Esophagus muscularis mucosa (tissue), 4 donors: ENCODE results near the gene SNAP47. TPM values are rescaled to one million over a fixed set of nuclear protein-coding genes. Genes with fewer than 3 reads are reported as not detected.
A peak's percentile ranks its signal among the peaks of the same experiment; 100 is the strongest.

Experiments used
- DNase-seq: peaks from one replicate; pipeline ENCODE4 v3.0.0-alpha.2; 2017; ENCODE audit errors: extremely low spot score
- H3K27ac ChIP-seq, 4 donors: fragments of 200-600 bp; sonication (generic); replicated peaks in 1 of 4; 1 replicate in 3 of 4; 2 replicates in 1 of 4; pipeline ENCODE4 v1.5.1; 2016 to 2019; ENCODE audit warnings: mild to moderate bottlenecking in 1 of 4
- H3K27me3 ChIP-seq, 4 donors: fragments of 200-600 bp; sonication (generic); one replicate each; pipeline versions ENCODE4 v1.5.1 to v1.6.0; 2016 to 2019
- H3K36me3 ChIP-seq, 4 donors: fragments of 200-600 bp; sonication (generic); one replicate each; pipeline ENCODE4 v1.5.1; 2016 to 2019
- H3K4me1 ChIP-seq, 4 donors: fragments of 200-600 bp; sonication (generic); one replicate each; pipeline ENCODE4 v1.5.1; 2016 to 2019
- H3K4me3 ChIP-seq, 4 donors: fragments of 200-600 bp; sonication (generic); 1 replicate in 2 of 4; 2 replicates in 2 of 4; pipeline ENCODE4 v1.5.1; 2016 to 2019; ENCODE audit warnings: mild to moderate bottlenecking in 4 of 4, moderate library complexity in 1 of 4
- H3K9me3 ChIP-seq, 4 donors: fragments of 200-600 bp; sonication (generic); 1 replicate in 3 of 4; 2 replicates in 1 of 4; pipeline ENCODE4 v1.5.1; 2016 to 2019
- CTCF ChIP-seq, 3 experiments: fragments of 200-600 bp in 2 of 3; fragments of 450-650 bp in 1 of 3; sonication (generic) in 2 of 3; IDR thresholded peaks; one replicate each; pipeline ENCODE4 v1.5.1; 2017 to 2019; ENCODE audit warnings: antibody characterized with exemption in 3 of 3, mild to moderate bottlenecking in 2 of 3, moderate library complexity in 1 of 3
- EP300 ChIP-seq: sonication (generic); formaldehyde crosslinking; IDR thresholded peaks from one replicate; pipeline ENCODE4 v1.6.1; 2017; ENCODE audit warnings: antibody characterized with exemption
- POLR2A ChIP-seq: fragments of 450-650 bp; IDR thresholded peaks from one replicate; pipeline ENCODE4 v1.6.1; 2017; ENCODE audit warnings: antibody characterized with exemption, moderate library complexity, mild to moderate bottlenecking, low read depth
- POLR2AphosphoS5 ChIP-seq, 2 donors: sonication (generic); formaldehyde crosslinking; IDR thresholded peaks; one replicate each; pipeline ENCODE4 v1.6.1; 2017; ENCODE audit warnings: antibody characterized with exemption in 2 of 2
- WGBS: methylation state at CpG from one replicate; pipeline ENCODE4 v1.1.5; 2018; 5-methylcytosine and 5-hydroxymethylcytosine counted together
- intact Hi-C: fragments of 100-400 bp; cut with DNase I; formaldehyde crosslinking; loops from one replicate; pipeline ENCODE4 v1.15.1; 2023
- total RNA-seq, 4 donors: library from RNA; depleted of rRNA; stranded (reverse); fragments of >200 nt; gene quantifications; one replicate each; pipeline versions ENCODE4 v1.1.0 to v1.2.1, GENCODE V29; 2016

The SNAP47 gene
- total RNA-seq, 4 donors from 2014 or later = 26.6 to 41.0 (median 38.8) TPM

GRCh38 chr1:227725046-227725445, 10.2 kb upstream of the SNAP47 start:
- DNase-seq = peak; percentile 34
- TF ChIP-seq EP300 (no peak), CTCF (IDR thresholded peaks at IDR 0.05) (no peak), POLR2AphosphoS5 (IDR thresholded peaks at IDR 0.05) (no peak), POLR2A (no peak)
- Histone ChIP-seq H3K27me3 (no peaks in the 10 kb centered on the region), H3K4me1 (peaks cover 21 to 28% (median 25%) of the 10 kb centered on the region in 4 donors), H3K36me3 (no peaks in the 10 kb centered on the region), H3K9me3 (peaks cover 0 to 27% (median 8%) of the 10 kb centered on the region in 4 donors), H3K27ac (no peak overlapping the region), H3K4me3 (no peak overlapping the region)
- WGBS = 47% methylated on average over 2 of the region's 2 CpGs
- intact Hi-C loops = loop anchor here (5.0 kb wide), 1 partner anchor 183 kb away; no protein-coding TSS in a partner anchor

DNA sequence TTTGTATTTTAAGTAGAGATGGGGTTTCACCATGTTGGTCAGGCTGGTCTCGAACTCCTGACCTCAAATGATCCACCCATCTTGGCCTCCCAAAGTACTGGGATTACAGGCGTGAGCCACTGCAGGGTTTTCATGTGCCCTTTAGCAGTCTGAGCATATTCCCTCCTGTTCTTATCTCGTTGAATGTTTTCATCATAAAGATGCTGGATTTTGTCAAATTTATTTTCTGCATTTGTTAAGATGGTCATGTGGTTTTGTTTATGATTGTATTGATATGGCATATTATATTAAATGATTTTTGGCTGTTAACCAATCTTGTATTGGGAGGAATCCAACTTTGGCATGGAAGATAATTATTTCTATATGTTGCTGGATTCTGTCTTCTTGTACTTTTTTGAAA, 8.9 kb upstream of the SNAP47 start:
- Histone ChIP-seq H3K27me3 (no peaks in the 10 kb centered on the region), H3K36me3 (peaks cover 0 to 7% (median 5%) of the 10 kb centered on the region in 4 donors), H3K27ac (no peak overlapping the region), H3K9me3 (peaks cover 0 to 17% (median under 1%) of the 10 kb centered on the region in 4 donors), H3K4me1 (peaks cover 29 to 41% (median 38%) of the 10 kb centered on the region in 4 donors), H3K4me3 (no peak overlapping the region)
- DNase-seq = no peak
- WGBS = 84% methylated on average over 3 of the region's 3 CpGs
- TF ChIP-seq EP300 (no peak), POLR2AphosphoS5 (IDR thresholded peaks at IDR 0.05) (no peak), POLR2A (no peak), CTCF (IDR thresholded peaks at IDR 0.05) (no peak)
- intact Hi-C loops = loop anchor here (5.0 kb wide), 1 partner anchor 184 kb away; no protein-coding TSS in a partner anchor

DNA sequence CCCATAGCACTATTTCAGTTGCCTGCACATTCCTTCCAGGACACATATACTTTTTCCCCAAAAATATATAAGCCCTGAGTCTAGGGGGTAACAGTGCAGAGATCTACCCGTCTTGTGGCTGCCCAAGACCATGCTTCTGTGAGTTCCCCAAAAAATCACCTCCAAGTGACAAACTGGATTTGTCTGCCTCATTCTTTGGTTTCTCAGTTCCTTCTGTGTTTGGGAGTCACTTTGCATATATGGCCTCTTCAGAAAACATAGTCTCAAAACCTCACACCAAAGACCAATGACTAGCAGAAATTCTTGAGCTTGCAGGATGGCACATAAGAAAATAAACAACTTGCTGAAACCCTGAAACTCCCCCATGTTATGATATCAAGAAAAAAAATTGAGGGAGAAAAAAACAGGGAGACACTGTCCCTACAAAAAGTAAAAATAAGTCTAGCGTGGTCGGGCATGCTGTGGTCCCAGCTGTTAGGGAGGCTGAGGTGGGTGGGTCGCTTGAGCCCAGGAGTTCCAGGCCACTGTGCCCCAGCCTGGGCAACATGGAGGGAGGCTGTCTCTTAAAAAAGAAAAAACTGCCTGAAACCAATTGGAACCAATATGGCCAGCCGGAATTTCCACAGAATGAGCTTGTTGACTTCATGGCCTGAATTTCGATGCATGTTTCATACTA, 8.2 kb upstream of the SNAP47 start:
- Histone ChIP-seq H3K27ac (no peak overlapping the region), H3K4me1 (peaks cover 29 to 46% (median 39%) of the 10 kb centered on the region in 4 donors), H3K9me3 (peaks cover 0 to 9% (median 0%) of the 10 kb centered on the region in 4 donors), H3K4me3 (no peak overlapping the region), H3K36me3 (peaks cover 0 to 14% (median 12%) of the 10 kb centered on the region in 4 donors), H3K27me3 (no peaks in the 10 kb centered on the region)
- TF ChIP-seq EP300 = no peak
- TF ChIP-seq POLR2AphosphoS5 (IDR thresholded peaks at IDR 0.05) = no peak
- no peak for TF ChIP-seq CTCF (IDR thresholded peaks at IDR 0.05)
- WGBS = 84% methylated on average over 6 of the region's 6 CpGs
- intact Hi-C loops = loop anchor here (5.0 kb wide), 1 partner anchor 185 kb away; no protein-coding TSS in a partner anchor
- DNase-seq = peak; percentile 72

- H3K27ac ChIP-seq = peak overlapping the region; percentile 74 to 84 (median 78)
- no peaks in the 10 kb centered on the region for H3K9me3 ChIP-seq
- peak overlapping the region; percentile 58 to 65 (median 62) for H3K4me3 ChIP-seq
- intact Hi-C loops = loop anchor here (5.0 kb wide), 1 partner anchor 186 kb away; no protein-coding TSS in a partner anchor
- H3K36me3 ChIP-seq = peaks cover 0 to 26% (median 24%) of the 10 kb centered on the region in 4 donors
- TF ChIP-seq EP300 = no peak
- TF ChIP-seq POLR2A = no peak
- TF ChIP-seq CTCF (IDR thresholded peaks at IDR 0.05) = no peak
- peak; percentile 16 to 38 for TF ChIP-seq POLR2AphosphoS5 (IDR thresholded peaks at IDR 0.05)
- WGBS = 0% methylated on average over 7 of the region's 51 CpGs
- no peaks in the 10 kb centered on the region for H3K27me3 ChIP-seq
- peaks cover 29 to 51% (median 44%) of the 10 kb centered on the region in 4 donors for H3K4me1 ChIP-seq
- DNase-seq = peak; percentile 87
These were observed 7.0 kb upstream of the SNAP47 start for GRCh38 chr1:227728059-227728891.
